HL-60 (cell line): ENCODE results near the gene GRHL3.

Source experiments
- GABPA ChIP-seq: IDR thresholded peaks from 2 replicates; pipeline ENCODE4 v1.6.1; 2012; ENCODE audit warnings: low read depth
- POLR2AphosphoS5 ChIP-seq: IDR thresholded peaks from 2 replicates; pipeline ENCODE4 v1.6.1; 2012; ENCODE audit warnings: low read depth
- TF ChIP-seq, protein P1 (sequence below): IDR thresholded peaks from one replicate; pipeline ENCODE4 v1.5.1; 2011; ENCODE audit warnings: low read length, control low read depth, inconsistent platforms; ENCODE audit not compliant: insufficient read depth
- TF ChIP-seq, protein P2 (sequence below): IDR thresholded peaks from 2 replicates; pipeline ENCODE4 v1.6.1; 2012; ENCODE audit warnings: low read depth; ENCODE audit not compliant: insufficient replicate concordance

DNA sequence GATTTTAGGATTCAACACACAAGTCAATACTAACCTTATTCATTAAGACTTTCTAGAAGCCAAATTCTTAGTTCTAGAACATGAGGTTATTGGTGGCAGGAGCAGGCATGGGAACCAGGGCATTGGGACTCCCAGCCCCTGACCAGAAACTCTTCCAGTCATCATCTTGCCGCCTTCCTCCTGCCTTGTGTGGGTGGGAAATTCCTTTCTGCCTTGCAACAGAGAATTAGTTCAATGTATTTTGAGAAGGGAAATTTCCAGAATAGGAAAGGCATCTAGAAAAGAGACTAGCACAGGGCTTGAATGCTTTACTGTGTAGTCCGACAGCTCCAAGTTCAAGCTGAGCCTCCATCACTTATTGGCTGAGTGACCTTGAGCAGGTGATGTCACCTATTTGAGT is 8.7 kb downstream of the GRHL3 start:
- TF ChIP-seq, protein P1, sequence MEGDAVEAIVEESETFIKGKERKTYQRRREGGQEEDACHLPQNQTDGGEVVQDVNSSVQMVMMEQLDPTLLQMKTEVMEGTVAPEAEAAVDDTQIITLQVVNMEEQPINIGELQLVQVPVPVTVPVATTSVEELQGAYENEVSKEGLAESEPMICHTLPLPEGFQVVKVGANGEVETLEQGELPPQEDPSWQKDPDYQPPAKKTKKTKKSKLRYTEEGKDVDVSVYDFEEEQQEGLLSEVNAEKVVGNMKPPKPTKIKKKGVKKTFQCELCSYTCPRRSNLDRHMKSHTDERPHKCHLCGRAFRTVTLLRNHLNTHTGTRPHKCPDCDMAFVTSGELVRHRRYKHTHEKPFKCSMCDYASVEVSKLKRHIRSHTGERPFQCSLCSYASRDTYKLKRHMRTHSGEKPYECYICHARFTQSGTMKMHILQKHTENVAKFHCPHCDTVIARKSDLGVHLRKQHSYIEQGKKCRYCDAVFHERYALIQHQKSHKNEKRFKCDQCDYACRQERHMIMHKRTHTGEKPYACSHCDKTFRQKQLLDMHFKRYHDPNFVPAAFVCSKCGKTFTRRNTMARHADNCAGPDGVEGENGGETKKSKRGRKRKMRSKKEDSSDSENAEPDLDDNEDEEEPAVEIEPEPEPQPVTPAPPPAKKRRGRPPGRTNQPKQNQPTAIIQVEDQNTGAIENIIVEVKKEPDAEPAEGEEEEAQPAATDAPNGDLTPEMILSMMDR, result no peak
- TF ChIP-seq GABPA, result no peak
- TF ChIP-seq, protein P2, sequence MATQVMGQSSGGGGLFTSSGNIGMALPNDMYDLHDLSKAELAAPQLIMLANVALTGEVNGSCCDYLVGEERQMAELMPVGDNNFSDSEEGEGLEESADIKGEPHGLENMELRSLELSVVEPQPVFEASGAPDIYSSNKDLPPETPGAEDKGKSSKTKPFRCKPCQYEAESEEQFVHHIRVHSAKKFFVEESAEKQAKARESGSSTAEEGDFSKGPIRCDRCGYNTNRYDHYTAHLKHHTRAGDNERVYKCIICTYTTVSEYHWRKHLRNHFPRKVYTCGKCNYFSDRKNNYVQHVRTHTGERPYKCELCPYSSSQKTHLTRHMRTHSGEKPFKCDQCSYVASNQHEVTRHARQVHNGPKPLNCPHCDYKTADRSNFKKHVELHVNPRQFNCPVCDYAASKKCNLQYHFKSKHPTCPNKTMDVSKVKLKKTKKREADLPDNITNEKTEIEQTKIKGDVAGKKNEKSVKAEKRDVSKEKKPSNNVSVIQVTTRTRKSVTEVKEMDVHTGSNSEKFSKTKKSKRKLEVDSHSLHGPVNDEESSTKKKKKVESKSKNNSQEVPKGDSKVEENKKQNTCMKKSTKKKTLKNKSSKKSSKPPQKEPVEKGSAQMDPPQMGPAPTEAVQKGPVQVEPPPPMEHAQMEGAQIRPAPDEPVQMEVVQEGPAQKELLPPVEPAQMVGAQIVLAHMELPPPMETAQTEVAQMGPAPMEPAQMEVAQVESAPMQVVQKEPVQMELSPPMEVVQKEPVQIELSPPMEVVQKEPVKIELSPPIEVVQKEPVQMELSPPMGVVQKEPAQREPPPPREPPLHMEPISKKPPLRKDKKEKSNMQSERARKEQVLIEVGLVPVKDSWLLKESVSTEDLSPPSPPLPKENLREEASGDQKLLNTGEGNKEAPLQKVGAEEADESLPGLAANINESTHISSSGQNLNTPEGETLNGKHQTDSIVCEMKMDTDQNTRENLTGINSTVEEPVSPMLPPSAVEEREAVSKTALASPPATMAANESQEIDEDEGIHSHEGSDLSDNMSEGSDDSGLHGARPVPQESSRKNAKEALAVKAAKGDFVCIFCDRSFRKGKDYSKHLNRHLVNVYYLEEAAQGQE, result no peak
- no peak for TF ChIP-seq POLR2AphosphoS5
